Suprapubic skin (tissue), 3 donors: ENCODE measurements around the gene PCSK9.

Experiments
- CTCF ChIP-seq, 2 donors: fragments of 200-600 bp in 1 of 2; fragments of 450-650 bp in 1 of 2; sonication (generic) in 1 of 2; IDR thresholded peaks; one replicate each; pipeline ENCODE4 v1.5.1; 2016 to 2019; ENCODE audit warnings: antibody characterized with exemption in 2 of 2, mild to moderate bottlenecking in 1 of 2, moderate library complexity in 1 of 2
- EP300 ChIP-seq: sonication (generic); formaldehyde crosslinking; IDR thresholded peaks from one replicate; pipeline ENCODE4 v1.6.1; 2017; ENCODE audit warnings: antibody characterized with exemption
- POLR2A ChIP-seq, 2 donors: fragments of 450-650 bp; IDR thresholded peaks; one replicate each; pipeline ENCODE4 v1.6.1; 2017; ENCODE audit warnings: antibody characterized with exemption in 2 of 2, mild to moderate bottlenecking in 2 of 2, moderate library complexity in 2 of 2

GRCh38 chr1:55035904-55036303 lies 3.4 kb upstream of the PCSK9 start:
- TF ChIP-seq POLR2A (IDR thresholded peaks at IDR 0.05) (no peak), CTCF (IDR thresholded peaks at IDR 0.05) (no peak), EP300 (no peak)
